HG02884 (cell line): ENCODE data around the gene ZNF124.

Experiments used
- ATAC-seq: cut with Tn5 transposase; IDR thresholded peaks from one replicate; pipeline ENCODE4 v1.9.1; 2021; ENCODE audit warnings: mild to moderate bottlenecking, moderate library complexity; ENCODE audit not compliant: unreplicated experiment

Gene ZNF124

GRCh38 chr1:247114351-247115140, 57.3 kb downstream of the ZNF124 start:
- ATAC-seq, result no peak

GRCh38 chr1:247113733-247114271, 58.0 kb downstream of the ZNF124 start:
- ATAC-seq, result no peak

GRCh38 chr1:247113094-247113497, 58.7 kb downstream of the ZNF124 start:
- no peak for ATAC-seq

DNA sequence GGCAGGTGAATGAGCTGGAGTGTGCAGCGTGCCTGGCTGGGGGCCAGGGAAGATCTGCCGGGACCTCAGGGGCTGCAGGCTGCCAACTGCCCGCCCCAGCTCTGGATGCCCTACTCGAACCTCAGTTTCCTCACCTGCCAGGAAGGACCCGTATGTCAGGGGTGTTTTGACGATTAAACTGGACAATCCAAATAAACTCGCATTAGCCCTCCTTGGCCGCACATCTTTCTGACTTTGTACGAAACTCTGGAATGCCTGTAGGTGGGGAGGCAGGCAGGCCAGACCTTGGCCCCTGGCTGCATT, 59.4 kb downstream of the ZNF124 start:
- ATAC-seq, result no peak

- ATAC-seq, result no peak
Observed at GRCh38 chr1:247111700-247112478, 59.9 kb downstream of the ZNF124 start.

DNA sequence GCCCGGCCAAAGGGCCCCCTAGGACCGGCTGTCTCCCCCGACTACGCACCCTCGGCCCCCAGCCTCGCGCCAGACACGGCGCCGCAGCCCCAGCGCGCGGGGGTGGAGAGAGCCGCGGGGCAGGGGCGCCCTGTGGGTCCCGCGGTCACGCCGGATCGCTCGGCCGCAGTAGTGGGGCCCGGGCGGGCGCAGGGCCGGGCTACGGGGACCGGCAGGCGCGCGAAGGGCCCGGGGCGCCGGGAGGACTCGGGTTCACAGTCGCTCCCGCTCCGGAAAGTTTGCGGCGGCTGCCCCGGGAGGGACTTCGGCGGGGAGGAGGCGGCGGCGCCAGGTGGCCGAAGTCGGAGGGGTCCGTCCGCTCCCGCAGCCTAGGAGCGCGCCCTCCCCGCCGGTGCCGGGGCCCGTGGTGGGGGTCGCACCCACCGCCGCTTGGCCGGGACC, 60.5 kb downstream of the ZNF124 start:
- no peak for ATAC-seq

DNA sequence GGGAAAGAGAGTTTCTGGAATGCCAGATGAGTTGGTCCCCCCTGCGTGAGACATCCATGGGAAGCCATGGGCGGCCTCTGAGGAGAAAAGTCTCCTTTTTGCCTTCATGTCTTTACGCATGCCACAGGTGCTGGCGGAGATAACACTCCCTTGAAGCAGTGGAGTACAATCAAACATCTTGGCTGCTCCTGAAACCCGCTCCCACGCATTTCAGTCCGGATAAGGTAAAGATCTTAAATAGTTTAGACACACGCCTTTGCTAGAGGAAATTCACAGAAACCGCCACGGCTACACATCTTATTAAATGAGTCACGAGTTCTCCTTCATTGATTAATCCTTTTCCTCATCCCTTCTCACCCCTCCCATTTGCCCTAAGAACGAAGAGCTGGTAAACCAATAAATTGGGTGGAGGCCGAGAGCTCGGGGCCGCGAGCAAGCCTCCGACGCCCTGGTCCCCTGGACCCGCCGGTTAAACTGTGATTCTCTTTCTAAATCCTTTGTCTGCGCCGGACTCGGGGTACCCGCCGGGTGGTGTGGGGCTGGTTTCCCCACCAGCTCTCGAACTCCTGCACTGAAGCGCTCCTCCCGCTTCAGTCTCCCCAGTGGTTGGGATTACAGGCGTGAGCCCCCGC, 61.1 kb downstream of the ZNF124 start:
- no peak for ATAC-seq

DNA sequence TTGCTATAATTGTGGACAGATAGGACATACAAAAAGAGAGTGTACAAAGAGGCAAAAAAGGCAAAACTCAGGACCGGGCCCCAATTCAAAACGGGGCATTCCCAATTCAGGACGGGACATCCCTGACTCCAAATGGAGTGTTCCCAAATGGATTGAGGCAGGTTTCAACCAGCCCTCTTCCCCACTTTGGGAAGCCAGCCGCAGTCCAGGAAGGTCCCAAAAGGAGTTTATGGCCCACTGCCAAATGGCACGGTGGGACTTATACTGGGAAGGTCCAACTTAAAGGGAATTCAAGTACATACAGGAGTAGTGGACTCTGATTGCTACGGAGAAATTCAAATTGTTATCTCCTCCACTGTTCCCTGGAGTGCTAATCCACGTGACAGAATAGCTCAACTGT, 64.1 kb downstream of the ZNF124 start:
- no peak for ATAC-seq

DNA sequence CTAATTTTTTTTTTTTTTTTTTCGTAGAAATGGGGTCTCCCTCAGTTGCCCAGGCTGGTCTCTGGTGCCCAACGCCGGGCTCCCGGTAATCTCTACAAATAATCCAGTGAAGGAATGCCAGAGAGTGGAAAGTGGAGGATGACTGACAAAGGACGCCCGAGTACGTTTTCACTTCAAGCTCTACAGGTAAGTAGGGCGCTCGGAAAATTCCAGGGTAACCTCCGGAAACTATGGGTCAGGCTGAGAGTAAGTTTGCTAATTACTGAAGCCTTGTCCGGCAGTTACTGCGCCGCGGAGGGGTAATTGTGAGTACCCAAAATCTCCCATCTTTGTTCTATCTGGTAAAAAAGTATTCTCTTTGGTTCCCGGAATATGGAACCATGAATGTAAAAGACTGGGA, 65.9 kb downstream of the ZNF124 start:
- ATAC-seq, result no peak
